ENCODE results near the gene ZNF398. TPM values are rescaled to one million over a fixed set of nuclear protein-coding genes. Genes with fewer than 3 reads are reported as not detected.
A peak's percentile ranks its signal among the peaks of the same experiment; 100 is the strongest.

ZNF398 gene
- total and polyA plus RNA-seq, 9 of the 15 experiments (the other 6 are each of a cell fraction or from before 2014, with no cell fraction given), result 4.0 to 18.6 (median 10.4) TPM

- peak; percentile 23; the same call in 1 of the 2 replicates for TF ChIP-seq TFAP4 (CRISPR knock-in tag; IDR thresholded peaks at IDR 0.05; ENCODE audit: borderline replicate concordance)
Measured at GRCh38 chr7:149197675-149198074, 50.4 kb downstream of the ZNF398 start (continued).

GRCh38 chr7:149198161-149198816 lies 51.0 kb downstream of the ZNF398 start:
- no peaks in the 10 kb centered on the region for H3K9me3 ChIP-seq (replicated peaks; ENCODE audit: control insufficient read depth, insufficient read depth, low read depth, low read length)
- H3K9ac ChIP-seq (ENCODE audit: insufficient read depth in 1 of 2, low read depth in 2 of 2, low read length in 2 of 2), result peak overlapping the region in 1 of 2 experiments; percentile 11; a peak in 2 of 4 replicates
- H3K4me1 ChIP-seq (replicated peaks in 1 of 2; ENCODE audit: control insufficient read depth in 2 of 2, insufficient read depth in 2 of 2, low read length in 2 of 2), result peaks cover 10 to 31% of the 10 kb centered on the region in 2 experiments; a peak in 4 of 5 replicates
- H3K27ac ChIP-seq (ENCODE audit: extremely low read depth, low read depth, low read length), result no peak overlapping the region
- H3K79me2 ChIP-seq (ENCODE audit: control insufficient read depth, insufficient read depth, low read length), result peaks cover 59% of the 10 kb centered on the region
- no peak for TF ChIP-seq ARHGAP35 (IDR thresholded peaks at IDR 0.05; ENCODE audit: partially characterized antibody)
- TF ChIP-seq BRCA1 (IDR thresholded peaks at IDR 0.05), result no peak
- peak; percentile 22; the same call in 1 of the 2 replicates for TF ChIP-seq BRCA1 (CRISPR knock-in tag; IDR thresholded peaks at IDR 0.05)
- no peak for TF ChIP-seq ETV1 (tag; conservative IDR thresholded peaks at IDR 0.05; ENCODE audit: low read depth)
- peak; percentile 24 for TF ChIP-seq RBFOX2 (IDR thresholded peaks at IDR 0.05; ENCODE audit: low read depth, low read length)
- TF ChIP-seq SAFB2 (IDR thresholded peaks at IDR 0.05; ENCODE audit: borderline replicate concordance, low read depth, low read length, severe bottlenecking), result no peak
- no peak for TF ChIP-seq ETV5 (CRISPR knock-in tag; IDR thresholded peaks at IDR 0.05; ENCODE audit: low read depth)
- TF ChIP-seq WHSC1 (IDR thresholded peaks at IDR 0.05; ENCODE audit: low read length), result peak; percentile 52
- no peak for TF ChIP-seq SRSF9 (IDR thresholded peaks at IDR 0.05; ENCODE audit: borderline replicate concordance, low read depth, low read length)
- TF ChIP-seq POLR2G (IDR thresholded peaks at IDR 0.05; ENCODE audit: low read depth, low read length), result peak; percentile 31; the same call in 1 of the 2 replicates
- TF ChIP-seq ZNF639 (CRISPR knock-in tag; conservative IDR thresholded peaks at IDR 0.05 in 1 of 2, IDR thresholded peaks at IDR 0.05 in 1 of 2), result 0 out of 4 replicates have a peak, but pooled peaks of 1 of the 2 experiments have one; percentile 38
- H3K9me1 ChIP-seq (ENCODE audit: control insufficient read depth, insufficient read depth, low read length), result no peaks in the 10 kb centered on the region
- FAIRE-seq, result no peak
- ChIA-PET CTCF (ENCODE audit: low intra/inter-chr PET ratio) (no interaction called here), POLR2A (interaction anchor here (0.8 to 1.0 kb wide), 3 partner anchors 9 to 1797 kb away, joined by 3 to 4 read pairs (median 3); no protein-coding TSS in a partner anchor)
- intact Hi-C loops (cut with micrococcal nuclease) (loop anchor here (5.0 kb wide), 4 partner anchors 71 to 299 kb away; partner anchors contain the start of genes ZNF425, ZNF746 and ZNF786), in situ Hi-C loops (cut with MboI) (no loop called here)
- DNase-seq (ENCODE audit: extremely low read depth in 1 of 4, low spot score in 3 of 4), result no peak
- BruUV-seq (replicated peaks), result no TSS peak
- H3K36me3 ChIP-seq (ENCODE audit: control insufficient read depth, insufficient read depth, low read length), result peaks cover 60% of the 10 kb centered on the region
- no peaks in the 10 kb centered on the region for H3K27me3 ChIP-seq (ENCODE audit: control insufficient read depth in 2 of 2, insufficient read depth in 2 of 2, low read length in 2 of 2)
- no peak for ATAC-seq
- H3K4me3 ChIP-seq, result no peak overlapping the region
- no peak overlapping the region for H2AFZ ChIP-seq (ENCODE audit: low read depth, low read length)
- H3K4me2 ChIP-seq (ENCODE audit: insufficient read depth, low read length), result no peak overlapping the region
- H4K20me1 ChIP-seq (replicated peaks; ENCODE audit: control insufficient read depth, insufficient read depth, low read length), result peaks cover 6% of the 10 kb centered on the region; the same call in 1 of the 2 replicates
- WGBS (ENCODE audit: insufficient coverage, low coverage, missing lambda C conversion rate), result 92% methylated on average over 22 of the region's 22 CpGs

All from K562 (cell line).